HK-2 (cell line): Measurements from ENCODE around the gene ZNF687.
A peak's percentile ranks its signal among the peaks of the same experiment; 100 is the strongest.

Experiments
- DNase-seq: peaks from one replicate; pipeline ENCODE4 v3.0.0-alpha.2; 2018; ENCODE audit not compliant: unreplicated experiment

The ZNF687 gene

GRCh38 chr1:151314137-151314875 lies 32.2 kb downstream of the ZNF687 start:
- DNase-seq = no peak

GRCh38 chr1:151315565-151316235 lies 33.6 kb downstream of the ZNF687 start:
- no peak for DNase-seq

GRCh38 chr1:151318975-151319374 lies 36.9 kb downstream of the ZNF687 start:
- no peak for DNase-seq

- DNase-seq = no peak
These were observed 42.4 kb downstream of the ZNF687 start for GRCh38 chr1:151324390-151324930.

- no peak for DNase-seq
These were observed 43.1 kb downstream of the ZNF687 start for GRCh38 chr1:151325231-151325630.

- no peak for DNase-seq
These were observed 43.7 kb downstream of the ZNF687 start for GRCh38 chr1:151325646-151326429.

GRCh38 chr1:151326619-151327222 lies 44.6 kb downstream of the ZNF687 start:
- DNase-seq = no peak

GRCh38 chr1:151327223-151327902 lies 45.3 kb downstream of the ZNF687 start, which contains the start of gene PI4KB:
Gene PI4KB (minus strand): TSS chr1:151327416. CDS start chr1:151316481, 10,935 bp downstream.
- DNase-seq = peak; percentile 87

GRCh38 chr1:151327903-151328674 lies 46.0 kb downstream of the ZNF687 start:
- no peak for DNase-seq

- no peak for DNase-seq
These were observed 52.7 kb downstream of the ZNF687 start for GRCh38 chr1:151334822-151335221.

- DNase-seq = no peak
These were observed 54.5 kb downstream of the ZNF687 start for GRCh38 chr1:151336556-151336955.

GRCh38 chr1:151340870-151341754 lies 59.0 kb downstream of the ZNF687 start:
- peak; percentile 49 for DNase-seq
